Right cardiac atrium (tissue), 5 donors: Measurements from ENCODE around the gene MECP2. TPM values are rescaled to one million over a fixed set of nuclear protein-coding genes. Genes with fewer than 3 reads are reported as not detected.

Experiments
- ATAC-seq, 2 donors: fragments of 200-7000 bp; cut with Tn5 transposase; one replicate each; pipeline versions ENCODE4 v1.8.0 to v1.9.1; 2020; ENCODE audit warnings: moderate library complexity in 2 of 2, mild to moderate bottlenecking in 1 of 2
- DNase-seq, 3 donors: peaks; one replicate each; pipeline ENCODE4 v3.0.0-alpha.2; 2020
- H3K27ac ChIP-seq: one replicate; pipeline ENCODE4 v1.5.1; 2013; ENCODE audit warnings: mild to moderate bottlenecking, low read length, control low read depth, moderate library complexity
- H3K27me3 ChIP-seq: one replicate; pipeline ENCODE4 v1.6.1; 2013; ENCODE audit not compliant: control insufficient read depth, insufficient read depth
- H3K4me1 ChIP-seq: one replicate; pipeline ENCODE4 v1.6.1; 2013; ENCODE audit warnings: low read length; ENCODE audit not compliant: control insufficient read depth, insufficient read depth
- H3K4me3 ChIP-seq: one replicate; pipeline ENCODE4 v1.5.1; 2013; ENCODE audit warnings: low read length, control low read depth
- H3K9me3 ChIP-seq: one replicate; pipeline ENCODE4 v1.6.1; 2013; ENCODE audit warnings: low read length; ENCODE audit not compliant: control insufficient read depth
- WGBS: extraction: QIAGEN DNeasy Blood & Tissue Kit; methylation state at CpG from one replicate; pipeline ENCODE4 v1.1.7; 2013; 5-methylcytosine and 5-hydroxymethylcytosine counted together
- intact Hi-C, 4 donors: fragments of 100-400 bp; cut with DNase I; formaldehyde crosslinking; loops; one replicate each; pipeline versions ENCODE4 v1.11.0 to v1.14.0; 2022 to 2023
- polyA plus RNA-seq: library from polyadenylated mRNA; stranded (reverse); fragments of 200-250 nt; gene quantifications from one replicate; pipeline ENCODE4 v1.2.3, GENCODE V29; 2013
- total RNA-seq, 4 donors: library from RNA; stranded (reverse); fragmentation: NEBNext Ultra II Directional; extraction: Animal tissue kit (Norgen Biotek cat#: 25700); gene quantifications; one replicate each; pipeline ENCODE4 v1.2.1, GENCODE V29; 2021
- donor health status: healthy with polysubstance abuse.
- donor health status: DM: no; HTN: yes; CAD: no.
- donor health status: DM: no; HTN: no; CAD: no.
- donor health status: DM: no; HTN: yes; CAD: no; lungs with severe emphysema.
- donor health status: DM: yes; HTN: yes; CAD: no.

The MECP2 gene
- total and polyA plus RNA-seq, 5 donors: 34.9 to 50.2 (median 43.4) TPM

GRCh38 chrX:154015581-154016264, 81.8 kb downstream of the MECP2 start:
- ATAC-seq: no peak
- 83% methylated on average over 16 of the region's 16 CpGs for WGBS
- H3K9me3 ChIP-seq: no peaks in the 10 kb centered on the region
- H3K27me3 ChIP-seq: no peaks in the 10 kb centered on the region
- intact Hi-C loops: no loop called here
- no peak overlapping the region for H3K4me3 ChIP-seq
- H3K4me1 ChIP-seq: peaks cover 2% of the 10 kb centered on the region
- no peak overlapping the region for H3K27ac ChIP-seq
- no peak for DNase-seq

- intact Hi-C loops: no loop called here
- Histone ChIP-seq H3K4me3 (no peak overlapping the region), H3K9me3 (no peaks in the 10 kb centered on the region), H3K4me1 (no peaks in the 10 kb centered on the region), H3K27me3 (no peaks in the 10 kb centered on the region), H3K27ac (no peak overlapping the region)
- DNase-seq (no peak), ATAC-seq (no peak)
- WGBS: 87% methylated on average over 24 of the region's 24 CpGs
Measured at GRCh38 chrX:154014429-154015380, 82.8 kb downstream of the MECP2 start.

GRCh38 chrX:154013614-154014360, 83.7 kb downstream of the MECP2 start:
- intact Hi-C loops: no loop called here
- peak in 1 of 3 donors; percentile 63 for DNase-seq
- no peaks in the 10 kb centered on the region for H3K27me3 ChIP-seq
- no peaks in the 10 kb centered on the region for H3K4me1 ChIP-seq
- peak; percentile 61 to 71 for ATAC-seq
- no peak overlapping the region for H3K4me3 ChIP-seq
- 40% methylated on average over 20 of the region's 20 CpGs for WGBS
- H3K9me3 ChIP-seq: no peaks in the 10 kb centered on the region
- H3K27ac ChIP-seq: no peak overlapping the region

GRCh38 chrX:154013001-154013421, 84.5 kb downstream of the MECP2 start:
- Histone ChIP-seq H3K4me3 (no peak overlapping the region), H3K4me1 (no peaks in the 10 kb centered on the region), H3K27ac (no peak overlapping the region), H3K9me3 (no peaks in the 10 kb centered on the region), H3K27me3 (no peaks in the 10 kb centered on the region)
- intact Hi-C loops: no loop called here
- DNase-seq (no peak), ATAC-seq (peak in 1 of 2 donors; percentile 3)
- WGBS: 62% methylated on average over 17 of the region's 17 CpGs

GRCh38 chrX:154012336-154012991, 85.1 kb downstream of the MECP2 start:
- ATAC-seq (peak; percentile 37 to 53), DNase-seq (peak in 1 of 3 donors; percentile 62)
- Histone ChIP-seq H3K27me3 (no peaks in the 10 kb centered on the region), H3K4me1 (no peaks in the 10 kb centered on the region), H3K27ac (no peak overlapping the region), H3K9me3 (no peaks in the 10 kb centered on the region), H3K4me3 (no peak overlapping the region)
- 72% methylated on average over 17 of the region's 17 CpGs for WGBS
- intact Hi-C loops: no loop called here

- WGBS: 87% methylated on average over 18 of the region's 18 CpGs
- H3K27ac ChIP-seq: no peak overlapping the region
- intact Hi-C loops: no loop called here
- H3K27me3 ChIP-seq: no peaks in the 10 kb centered on the region
- H3K9me3 ChIP-seq: no peaks in the 10 kb centered on the region
- no peak for DNase-seq
- no peak overlapping the region for H3K4me3 ChIP-seq
- no peak for ATAC-seq
- no peaks in the 10 kb centered on the region for H3K4me1 ChIP-seq
Measured at GRCh38 chrX:154011376-154012335, 85.9 kb downstream of the MECP2 start.

GRCh38 chrX:154010330-154011087, 87.0 kb downstream of the MECP2 start:
- 85% methylated on average over 18 of the region's 18 CpGs for WGBS

GRCh38 chrX:154008521-154008920, 89.0 kb downstream of the MECP2 start:
- Histone ChIP-seq H3K27ac (no peak overlapping the region), H3K9me3 (no peaks in the 10 kb centered on the region), H3K4me1 (no peaks in the 10 kb centered on the region), H3K27me3 (no peaks in the 10 kb centered on the region), H3K4me3 (no peak overlapping the region)
- ATAC-seq: no peak
- WGBS: 62% methylated on average over 4 of the region's 4 CpGs
- DNase-seq: no peak
- intact Hi-C loops: no loop called here

More at GRCh38 chrX:154010330-154011087, 87.0 kb downstream of the MECP2 start:
- no peaks in the 10 kb centered on the region for H3K4me1 ChIP-seq
- intact Hi-C loops: no loop called here
- no peak overlapping the region for H3K27ac ChIP-seq
- ATAC-seq (no peak), DNase-seq (no peak)
- H3K9me3 ChIP-seq: no peaks in the 10 kb centered on the region
- H3K27me3 ChIP-seq: no peaks in the 10 kb centered on the region
- no peak overlapping the region for H3K4me3 ChIP-seq

GRCh38 chrX:154006947-154007346, 90.6 kb downstream of the MECP2 start:
- H3K27me3 ChIP-seq: no peaks in the 10 kb centered on the region
- H3K4me1 ChIP-seq: no peaks in the 10 kb centered on the region
- H3K9me3 ChIP-seq: no peaks in the 10 kb centered on the region
- H3K27ac ChIP-seq: no peak overlapping the region
- ATAC-seq: no peak
- H3K4me3 ChIP-seq: no peak overlapping the region
- no peak for DNase-seq
- intact Hi-C loops: no loop called here
- WGBS: 95% methylated on average over 20 of the region's 20 CpGs
